Gastroesophageal sphincter (tissue), 3 donors: ENCODE data around the gene PCMTD2.

ENCODE experiments used
- EP300 ChIP-seq: sonication (generic); formaldehyde crosslinking; IDR thresholded peaks from one replicate; pipeline ENCODE4 v1.6.1; 2017; ENCODE audit warnings: antibody characterized with exemption, mild to moderate bottlenecking
- POLR2AphosphoS5 ChIP-seq: sonication (generic); formaldehyde crosslinking; IDR thresholded peaks from one replicate; pipeline ENCODE4 v1.6.1; 2017; ENCODE audit warnings: antibody characterized with exemption
- TF ChIP-seq, protein P1 (sequence below), 4 experiments: fragments of 200-600 bp in 2 of 4; fragments of 450-650 bp in 2 of 4; sonication (generic) in 1 of 4; IDR thresholded peaks; one replicate each; pipeline ENCODE4 v1.5.1; 2017 to 2019; ENCODE audit warnings: antibody characterized with exemption in 4 of 4, mild to moderate bottlenecking in 2 of 4, moderate library complexity in 2 of 4

DNA sequence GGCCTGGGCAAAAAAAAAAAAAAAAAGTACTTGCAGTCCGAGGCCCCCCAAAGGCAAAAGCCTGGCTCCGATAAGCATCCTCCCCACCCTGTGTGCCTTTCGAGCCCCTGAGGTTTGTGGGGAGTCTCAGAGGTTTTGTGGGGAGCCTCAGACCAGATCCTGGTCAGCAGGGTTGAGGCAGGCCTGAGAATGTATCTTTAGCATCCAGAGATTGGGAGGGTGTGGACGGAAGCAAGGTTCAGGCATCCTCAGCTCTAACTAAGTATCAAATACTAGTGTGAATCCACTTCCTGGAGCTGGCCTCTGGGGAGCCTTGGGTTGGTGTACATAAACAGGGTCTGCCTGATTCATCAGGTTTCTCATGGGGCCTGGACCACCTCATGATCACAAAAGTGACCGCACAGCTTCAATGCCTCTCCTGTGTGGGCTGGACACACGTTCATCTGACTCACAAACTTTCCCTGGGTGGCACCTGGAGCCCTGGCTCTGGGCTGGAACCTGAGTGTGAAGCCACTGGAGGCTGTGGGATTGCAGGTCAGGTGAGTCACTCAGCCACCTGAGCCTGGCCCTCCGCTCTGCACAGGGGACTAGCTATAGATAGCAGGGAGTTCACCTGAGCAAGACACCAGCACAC lies 24.4 kb downstream of the PCMTD2 start:
- TF ChIP-seq, protein P1, sequence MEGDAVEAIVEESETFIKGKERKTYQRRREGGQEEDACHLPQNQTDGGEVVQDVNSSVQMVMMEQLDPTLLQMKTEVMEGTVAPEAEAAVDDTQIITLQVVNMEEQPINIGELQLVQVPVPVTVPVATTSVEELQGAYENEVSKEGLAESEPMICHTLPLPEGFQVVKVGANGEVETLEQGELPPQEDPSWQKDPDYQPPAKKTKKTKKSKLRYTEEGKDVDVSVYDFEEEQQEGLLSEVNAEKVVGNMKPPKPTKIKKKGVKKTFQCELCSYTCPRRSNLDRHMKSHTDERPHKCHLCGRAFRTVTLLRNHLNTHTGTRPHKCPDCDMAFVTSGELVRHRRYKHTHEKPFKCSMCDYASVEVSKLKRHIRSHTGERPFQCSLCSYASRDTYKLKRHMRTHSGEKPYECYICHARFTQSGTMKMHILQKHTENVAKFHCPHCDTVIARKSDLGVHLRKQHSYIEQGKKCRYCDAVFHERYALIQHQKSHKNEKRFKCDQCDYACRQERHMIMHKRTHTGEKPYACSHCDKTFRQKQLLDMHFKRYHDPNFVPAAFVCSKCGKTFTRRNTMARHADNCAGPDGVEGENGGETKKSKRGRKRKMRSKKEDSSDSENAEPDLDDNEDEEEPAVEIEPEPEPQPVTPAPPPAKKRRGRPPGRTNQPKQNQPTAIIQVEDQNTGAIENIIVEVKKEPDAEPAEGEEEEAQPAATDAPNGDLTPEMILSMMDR (IDR thresholded peaks at IDR 0.05) = no peak
- no peak for TF ChIP-seq POLR2AphosphoS5
- TF ChIP-seq EP300 = no peak
